Keratinocyte (primary cell): ENCODE results near the gene PSMC3. TPM values are rescaled to one million over a fixed set of nuclear protein-coding genes. Genes with fewer than 3 reads are reported as not detected.

Source experiments
- DNase-seq: peaks from one replicate; pipeline ENCODE4 v3.0.0-alpha.2; 2011; ENCODE audit warnings: low read depth, missing footprints, low spot score
- FAIRE-seq: peaks from 2 replicates; lab custom pipeline; 2011; peaks lifted over from hg19 to GRCh38; lab: Jason Lieb, UNC
- H2AFZ ChIP-seq: 2 replicates; pipeline ENCODE4 v1.6.0; 2012; ENCODE audit warnings: low read length, control low read depth, inconsistent platforms; ENCODE audit not compliant: control insufficient read depth
- H3K27ac ChIP-seq: 2 replicates; pipeline ENCODE4 v1.5.1; 2011; ENCODE audit warnings: low read length; ENCODE audit not compliant: control insufficient read depth, insufficient read depth
- H3K27me3 ChIP-seq: 3 replicates; pipeline ENCODE4 v1.6.0; 2011; ENCODE audit warnings: low read length; ENCODE audit not compliant: control insufficient read depth, insufficient read depth; ENCODE audit errors: extremely low read depth
- H3K36me3 ChIP-seq, 2 experiments: 2 replicates in 1 of 2; 3 replicates in 1 of 2; pipeline ENCODE4 v1.5.1; 2011; ENCODE audit warnings: low read length in 2 of 2, mild to moderate bottlenecking in 1 of 2; ENCODE audit not compliant: control insufficient read depth in 2 of 2, insufficient read depth in 2 of 2; ENCODE audit errors: extremely low read depth in 1 of 2
- H3K4me1 ChIP-seq: 3 replicates; pipeline ENCODE4 v1.5.1; 2011; ENCODE audit warnings: low read length; ENCODE audit not compliant: control insufficient read depth, insufficient read depth; ENCODE audit errors: extremely low read depth
- H3K4me2 ChIP-seq: 3 replicates; pipeline ENCODE4 v1.6.0; 2011; ENCODE audit warnings: low read depth, low read length; ENCODE audit not compliant: control insufficient read depth, insufficient read depth; ENCODE audit errors: extremely low read depth
- H3K4me3 ChIP-seq, 3 experiments: fragments of 200-600 bp in 1 of 3; sonication (generic) in 1 of 3; 2 replicates in 2 of 3; 3 replicates in 1 of 3; pipeline ENCODE4 v1.5.1; 2011 to 2016; ENCODE audit warnings: low read length in 3 of 3, mild to moderate bottlenecking in 3 of 3, control low read depth in 2 of 3, inconsistent platforms in 1 of 3, low read depth in 1 of 3, mixed read lengths in 1 of 3, mixed run types in 1 of 3, moderate library complexity in 1 of 3; ENCODE audit not compliant: control insufficient read depth in 2 of 3, insufficient read depth in 2 of 3; ENCODE audit errors: extremely low read depth in 1 of 3
- H3K79me2 ChIP-seq: 2 replicates; pipeline ENCODE4 v1.6.0; 2012; ENCODE audit warnings: low read length; ENCODE audit not compliant: control insufficient read depth, insufficient read depth
- H3K9ac ChIP-seq: 3 replicates; pipeline ENCODE4 v1.6.0; 2011; ENCODE audit warnings: low read length; ENCODE audit not compliant: control insufficient read depth, insufficient read depth; ENCODE audit errors: extremely low read depth
- H3K9me1 ChIP-seq: 3 replicates; pipeline ENCODE4 v1.6.0; 2011; ENCODE audit warnings: low read length; ENCODE audit not compliant: control insufficient read depth, insufficient read depth; ENCODE audit errors: extremely low read depth
- H3K9me3 ChIP-seq: 2 replicates; pipeline ENCODE4 v1.5.1; 2012; ENCODE audit warnings: low read depth, low read length; ENCODE audit not compliant: control insufficient read depth
- H4K20me1 ChIP-seq: 3 replicates; pipeline ENCODE4 v1.6.0; 2011; ENCODE audit warnings: low read length; ENCODE audit not compliant: control insufficient read depth, insufficient read depth; ENCODE audit errors: extremely low read depth
- EZH2 ChIP-seq: IDR thresholded peaks from one replicate; pipeline ENCODE4 v1.6.1; 2012; ENCODE audit warnings: inconsistent platforms, mild to moderate bottlenecking, low read length, moderate library complexity
- dilution Hi-C: fragments of 300-500 bp; cut with MboI; formaldehyde crosslinking; loops from one replicate; pipeline ENCODE4 v1.7.0; 2020; ENCODE audit warnings: low sequenced_read_pairs; ENCODE audit not compliant: extremely low pct_ligation_motif_present
- polyA plus RNA-seq, 5 experiments: library from polyadenylated mRNA; depleted of rRNA in 3 of 5; stranded (reverse) in 3 of 5; stranded (forward) in 1 of 5; unstranded in 1 of 5; fragments of >200 nt; gene quantifications; 1 replicate in 1 of 5; 2 replicates in 3 of 5; 3 replicates in 1 of 5; pipeline versions ENCODE4 v1.2.1 to v1.2.3, GENCODE V29; 2011 to 2012; ENCODE audit warnings: missing spikeins in 2 of 5, low read depth in 1 of 5, low replicate concordance in 1 of 5
- TF ChIP-seq, protein P1 (sequence below), 3 experiments: IDR thresholded peaks in 1 of 3; conservative IDR thresholded peaks in 1 of 3; optimal IDR thresholded peaks in 1 of 3; 2 replicates in 2 of 3; 3 replicates in 1 of 3; pipeline versions ENCODE3 to v1.5.1; 2011; ENCODE audit warnings: low read length in 3 of 3, mild to moderate bottlenecking in 3 of 3, moderate library complexity in 2 of 3, control low read depth in 1 of 3, inconsistent platforms in 1 of 3; ENCODE audit not compliant: insufficient read depth in 2 of 3; ENCODE audit errors: extremely low read depth in 1 of 3

PSMC3 gene
- polyA plus RNA-seq, 1 donor (not counting 4 experiments of a cell fraction or from before 2014, with no cell fraction given) = 172 TPM

DNA sequence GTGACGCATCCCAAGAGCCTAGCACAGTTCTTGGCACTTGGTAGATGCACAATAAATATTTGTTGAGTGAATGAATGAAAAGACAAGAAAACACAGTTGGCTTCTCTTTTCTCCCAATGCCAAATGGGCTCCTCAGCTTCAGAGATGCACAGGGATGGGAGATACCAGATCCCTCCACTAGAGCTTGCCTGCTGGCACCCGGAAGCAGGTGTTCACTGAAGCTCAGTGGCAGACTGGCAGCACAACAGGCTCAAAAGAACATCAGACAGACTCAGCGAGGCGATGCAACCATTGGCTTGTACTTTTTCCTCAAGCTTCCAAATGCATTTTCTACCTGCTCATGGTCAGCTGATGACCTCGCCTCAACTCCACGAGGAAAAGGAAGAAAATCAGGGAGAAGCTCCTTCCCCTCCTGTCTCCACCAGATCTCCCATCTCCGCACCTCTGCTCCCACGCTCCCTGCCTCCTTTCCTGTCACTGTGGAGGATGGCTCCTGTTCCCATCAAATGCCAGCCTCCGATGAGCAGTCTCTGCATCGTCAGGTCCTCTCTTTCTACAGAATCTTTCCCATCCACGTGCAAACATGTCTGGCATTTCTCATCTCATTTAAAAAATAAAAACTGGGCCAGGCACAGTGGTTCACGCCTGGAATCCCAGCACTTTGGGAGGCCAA is 16.9 kb upstream of the PSMC3 start:
- Histone ChIP-seq H3K4me2 (no peak overlapping the region), H3K27ac (no peak overlapping the region), H3K9ac (no peak overlapping the region), H3K27me3 (no peaks in the 10 kb centered on the region), H3K9me1 (no peaks in the 10 kb centered on the region), H3K4me3 (no peak overlapping the region), H4K20me1 (no peaks in the 10 kb centered on the region), H3K36me3 (peaks cover 0 to 10% of the 10 kb centered on the region in 2 experiments), H3K4me1 (no peaks in the 10 kb centered on the region), H3K79me2 (no peaks in the 10 kb centered on the region), H2AFZ (no peak overlapping the region), H3K9me3 (no peaks in the 10 kb centered on the region)
- FAIRE-seq = no peak
- TF ChIP-seq EZH2 = no peak
- TF ChIP-seq, protein P1, sequence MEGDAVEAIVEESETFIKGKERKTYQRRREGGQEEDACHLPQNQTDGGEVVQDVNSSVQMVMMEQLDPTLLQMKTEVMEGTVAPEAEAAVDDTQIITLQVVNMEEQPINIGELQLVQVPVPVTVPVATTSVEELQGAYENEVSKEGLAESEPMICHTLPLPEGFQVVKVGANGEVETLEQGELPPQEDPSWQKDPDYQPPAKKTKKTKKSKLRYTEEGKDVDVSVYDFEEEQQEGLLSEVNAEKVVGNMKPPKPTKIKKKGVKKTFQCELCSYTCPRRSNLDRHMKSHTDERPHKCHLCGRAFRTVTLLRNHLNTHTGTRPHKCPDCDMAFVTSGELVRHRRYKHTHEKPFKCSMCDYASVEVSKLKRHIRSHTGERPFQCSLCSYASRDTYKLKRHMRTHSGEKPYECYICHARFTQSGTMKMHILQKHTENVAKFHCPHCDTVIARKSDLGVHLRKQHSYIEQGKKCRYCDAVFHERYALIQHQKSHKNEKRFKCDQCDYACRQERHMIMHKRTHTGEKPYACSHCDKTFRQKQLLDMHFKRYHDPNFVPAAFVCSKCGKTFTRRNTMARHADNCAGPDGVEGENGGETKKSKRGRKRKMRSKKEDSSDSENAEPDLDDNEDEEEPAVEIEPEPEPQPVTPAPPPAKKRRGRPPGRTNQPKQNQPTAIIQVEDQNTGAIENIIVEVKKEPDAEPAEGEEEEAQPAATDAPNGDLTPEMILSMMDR (optimal IDR thresholded peaks at IDR 0.05 in 1 of 3, IDR thresholded peaks at IDR 0.05 in 1 of 3, conservative IDR thresholded peaks at IDR 0.05 in 1 of 3; ENCODE audit: extremely low read depth in 1 of 3, insufficient read depth in 2 of 3, low read length in 3 of 3) = peak in 1 of 3 experiments; percentile 18
- dilution Hi-C loops = no loop called here
- DNase-seq = no peak

DNA sequence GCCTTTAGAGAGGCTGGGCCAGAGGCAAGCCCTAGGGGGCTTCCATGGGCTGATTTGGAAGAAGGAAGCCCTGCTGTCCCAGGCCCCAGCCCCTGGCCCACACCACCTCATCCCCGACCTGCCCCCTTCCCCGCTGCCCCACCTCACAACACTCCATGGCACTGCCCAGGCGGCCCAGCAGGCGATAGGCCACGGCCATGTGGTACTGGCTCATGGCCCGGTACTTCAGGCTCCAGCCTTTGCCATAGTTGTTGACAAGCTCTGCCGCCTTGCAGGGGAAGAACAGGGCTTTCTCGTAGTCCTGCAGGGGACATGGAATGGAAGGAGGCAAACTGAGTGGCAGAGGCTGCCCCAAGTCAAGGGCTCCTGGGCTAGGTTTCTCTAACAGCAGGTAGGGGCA is 16.3 kb upstream of the PSMC3 start:
- H3K4me3 ChIP-seq = no peak overlapping the region
- no peaks in the 10 kb centered on the region for H3K79me2 ChIP-seq
- dilution Hi-C loops = no loop called here
- H3K4me2 ChIP-seq = no peak overlapping the region
- TF ChIP-seq, protein P1 (optimal IDR thresholded peaks at IDR 0.05 in 1 of 3, IDR thresholded peaks at IDR 0.05 in 1 of 3, conservative IDR thresholded peaks at IDR 0.05 in 1 of 3; ENCODE audit: extremely low read depth in 1 of 3, insufficient read depth in 2 of 3, low read length in 3 of 3) = no peak
- no peak for TF ChIP-seq EZH2
- no peaks in the 10 kb centered on the region for H3K27me3 ChIP-seq
- H3K4me1 ChIP-seq = no peaks in the 10 kb centered on the region
- H3K9ac ChIP-seq = no peak overlapping the region
- FAIRE-seq (no peak), DNase-seq (no peak)
- no peak overlapping the region for H2AFZ ChIP-seq
- no peaks in the 10 kb centered on the region for H4K20me1 ChIP-seq
- H3K9me1 ChIP-seq = no peaks in the 10 kb centered on the region
- no peak overlapping the region for H3K27ac ChIP-seq
- peaks cover 0 to 5% of the 10 kb centered on the region in 2 experiments for H3K36me3 ChIP-seq
- H3K9me3 ChIP-seq = no peaks in the 10 kb centered on the region
